Measurements from ENCODE around the gene ADNP2.

The ADNP2 gene

DNA sequence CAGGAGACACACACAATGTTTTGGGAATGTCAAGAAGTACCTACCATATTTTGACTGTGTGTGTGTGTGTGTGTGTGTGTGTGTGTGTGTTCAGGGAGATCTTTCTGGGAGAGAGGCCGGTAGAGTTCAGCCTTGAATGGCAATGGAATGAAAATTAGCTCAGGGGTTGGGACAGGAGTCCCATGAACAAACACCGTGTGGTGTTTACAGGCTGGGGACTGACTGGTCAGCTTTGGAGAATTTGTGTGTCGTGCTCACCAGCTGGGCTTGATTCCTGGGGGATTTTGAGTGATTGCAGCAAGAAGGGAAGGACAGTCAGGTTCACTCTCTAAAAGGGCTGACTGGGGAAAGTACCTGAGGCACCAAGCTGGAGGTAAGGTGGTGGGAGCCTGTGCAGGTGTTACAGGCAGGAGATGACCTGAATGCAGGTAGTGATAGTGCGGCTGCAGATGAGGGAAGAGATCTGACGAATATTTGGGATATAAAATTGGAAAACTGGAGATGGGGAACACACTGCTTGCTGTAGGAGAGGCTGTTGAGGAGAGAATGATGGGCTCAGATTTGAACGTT is 2.5 kb upstream of the ADNP2 start:
- no peak for DNase-seq (ENCODE audit: low read depth in 2 of 3, low spot score in 2 of 3)

DNA sequence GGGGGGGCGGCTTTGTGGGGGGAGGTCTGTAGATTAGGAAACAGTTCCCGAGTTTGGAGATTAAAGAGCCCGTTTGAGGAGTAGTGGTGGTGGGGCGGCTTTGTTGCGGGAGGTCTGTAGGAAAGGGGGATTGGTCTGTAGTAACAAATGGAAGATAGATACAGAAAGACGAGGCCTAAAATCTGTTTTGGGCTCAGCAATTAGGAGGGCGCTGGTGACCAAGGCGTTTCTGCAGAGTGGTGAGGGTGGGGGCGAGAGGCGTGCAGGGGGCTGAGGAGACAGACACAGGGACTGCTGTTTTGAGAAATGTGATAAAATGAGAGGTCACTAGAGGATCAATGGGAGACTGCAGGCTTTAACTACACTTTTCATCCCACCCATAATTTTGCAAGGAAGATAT is 1.6 kb upstream of the ADNP2 start:
- no peak for DNase-seq (ENCODE audit: low read depth in 2 of 3, low spot score in 2 of 3)

DNA sequence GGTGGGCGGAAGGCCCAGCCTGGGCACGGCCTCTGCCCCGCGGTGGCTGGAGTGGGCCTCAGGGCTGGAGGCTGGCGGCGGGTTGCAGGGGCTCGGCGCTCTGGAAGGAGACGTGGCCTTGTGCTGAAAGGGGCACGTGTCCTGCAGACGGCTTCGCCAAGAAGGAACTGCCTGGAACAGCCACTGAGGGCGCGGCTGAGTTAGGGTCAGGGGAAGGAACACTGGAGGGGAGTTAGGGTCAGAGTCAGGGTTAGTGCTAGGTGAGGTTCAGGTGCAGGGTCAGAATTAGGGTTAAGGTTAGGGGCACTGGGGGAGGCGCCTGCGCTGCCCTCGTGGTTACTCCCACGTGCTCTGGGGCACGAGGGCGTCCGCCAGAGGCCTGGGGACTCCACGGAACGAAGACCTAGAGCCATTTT is 933 bp upstream of the ADNP2 start:
- no peak for DNase-seq (ENCODE audit: low read depth in 2 of 3, low spot score in 2 of 3)

DNA sequence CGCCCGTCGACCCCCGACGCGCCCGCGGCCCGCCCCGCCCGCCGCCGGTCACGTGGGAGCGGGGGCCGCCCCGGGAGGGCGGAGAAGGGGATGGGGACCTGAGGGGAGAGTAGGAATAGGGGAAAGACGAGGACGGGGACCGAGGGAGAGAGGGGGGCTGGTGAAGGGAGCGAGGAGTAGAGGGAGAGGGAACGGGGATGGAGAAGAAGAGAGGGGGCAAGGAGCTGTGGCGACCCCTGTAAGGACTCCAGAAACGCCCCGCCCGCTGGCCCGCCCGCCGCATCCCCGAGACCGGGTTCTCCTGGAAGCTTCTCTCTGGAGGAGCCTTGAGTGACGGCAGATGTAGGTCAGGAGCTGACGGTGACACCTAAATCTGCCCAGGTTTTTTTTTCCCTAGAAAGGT is 615 bp downstream of the ADNP2 start:
- DNase-seq (ENCODE audit: low read depth in 2 of 3, low spot score in 2 of 3), result peak in 2 of 3 experiments; percentile 16 to 20

DNA sequence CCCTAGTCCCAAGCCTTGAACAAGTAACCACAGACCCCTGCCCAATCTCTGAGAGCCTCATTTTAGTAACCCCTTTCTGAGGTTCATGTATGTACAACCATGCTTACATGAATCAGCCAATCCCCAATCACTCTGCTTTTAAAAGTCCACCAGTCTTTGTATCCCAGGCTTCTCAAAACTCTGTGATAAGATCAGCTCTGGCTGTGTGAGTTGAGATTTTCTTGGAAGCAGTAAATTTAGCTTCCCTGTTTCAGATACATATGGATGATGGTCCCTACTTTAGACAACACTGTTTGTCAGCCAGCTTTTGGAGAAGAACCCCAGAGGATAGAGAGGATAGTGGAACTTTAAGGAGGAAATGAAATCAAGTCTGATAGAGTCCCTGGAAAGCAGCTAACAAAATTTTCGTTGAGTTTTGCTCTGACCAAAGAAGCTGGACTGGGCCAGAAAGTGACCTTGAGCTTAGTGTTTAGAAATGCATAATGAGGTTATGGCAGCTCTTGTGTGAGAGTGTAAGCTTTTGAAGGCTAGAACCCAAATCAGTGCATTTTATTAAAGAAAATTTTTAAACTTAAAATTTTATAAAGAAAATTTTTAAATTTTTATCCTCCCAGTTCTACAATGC is 3.7 kb downstream of the ADNP2 start:
- no peak for DNase-seq (ENCODE audit: low read depth in 2 of 3, low spot score in 2 of 3)

DNA sequence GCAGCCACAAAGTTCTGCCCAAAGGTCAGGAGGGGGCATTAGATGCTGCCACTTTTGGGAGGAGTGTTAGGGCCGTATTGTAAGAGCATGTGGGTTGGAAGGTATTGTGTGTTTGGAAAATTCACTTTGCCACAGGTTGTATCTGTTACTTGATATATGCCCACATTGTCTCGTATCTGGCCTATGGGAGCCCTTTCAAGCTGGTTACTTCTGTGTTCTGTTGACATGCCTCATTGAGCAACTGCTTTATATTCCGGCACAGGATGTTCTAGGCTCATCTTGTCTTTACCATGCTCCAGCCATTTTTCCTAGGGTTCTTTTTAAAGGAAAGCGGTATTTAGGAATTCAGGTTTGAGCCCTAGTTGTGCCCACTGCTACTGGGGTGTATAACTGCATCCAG is 6.0 kb downstream of the ADNP2 start:
- no peak for DNase-seq (ENCODE audit: low read depth in 2 of 3, low spot score in 2 of 3)

DNA sequence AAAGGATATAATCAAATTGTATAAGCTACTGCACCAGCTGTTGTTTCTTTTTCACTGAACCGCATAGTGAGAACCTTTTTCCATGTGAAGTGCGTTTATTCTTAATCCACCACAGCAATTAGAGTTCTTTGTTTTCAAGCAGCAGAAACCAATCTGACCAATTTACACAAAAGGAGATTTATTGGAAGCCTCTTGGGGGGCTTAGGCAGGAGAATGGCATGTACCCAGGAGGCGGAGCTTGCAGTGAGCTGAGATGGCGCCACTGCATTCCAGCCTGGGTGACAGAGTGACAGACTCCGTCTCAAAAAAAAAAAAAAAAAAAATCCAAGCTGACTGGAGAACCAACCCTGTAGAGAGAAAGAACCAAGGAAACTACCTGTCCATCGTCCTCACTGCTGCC is 10.0 kb downstream of the ADNP2 start:
- DNase-seq (ENCODE audit: low read depth in 2 of 3, low spot score in 2 of 3), result no peak

DNA sequence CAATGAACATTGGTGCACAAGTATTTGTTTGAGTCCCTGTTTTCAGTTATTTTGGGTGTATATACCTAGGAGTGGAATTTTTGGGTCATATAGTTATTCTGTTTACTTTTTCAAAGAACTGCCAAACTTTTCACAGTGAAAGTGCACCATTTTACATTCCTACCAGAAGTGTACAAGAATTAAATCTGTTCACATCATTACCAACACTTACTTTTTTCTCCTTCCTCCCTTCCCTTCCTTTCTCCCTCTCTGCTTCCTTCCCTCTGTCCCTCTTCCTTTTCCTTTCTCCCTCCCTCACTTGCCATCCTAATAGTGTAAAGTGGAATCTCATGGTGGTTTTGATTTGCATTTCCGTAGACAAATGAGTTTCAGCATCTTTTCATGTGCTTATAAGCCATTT is 11.9 kb downstream of the ADNP2 start:
- no peak for DNase-seq (ENCODE audit: low read depth in 2 of 3, low spot score in 2 of 3)

DNA sequence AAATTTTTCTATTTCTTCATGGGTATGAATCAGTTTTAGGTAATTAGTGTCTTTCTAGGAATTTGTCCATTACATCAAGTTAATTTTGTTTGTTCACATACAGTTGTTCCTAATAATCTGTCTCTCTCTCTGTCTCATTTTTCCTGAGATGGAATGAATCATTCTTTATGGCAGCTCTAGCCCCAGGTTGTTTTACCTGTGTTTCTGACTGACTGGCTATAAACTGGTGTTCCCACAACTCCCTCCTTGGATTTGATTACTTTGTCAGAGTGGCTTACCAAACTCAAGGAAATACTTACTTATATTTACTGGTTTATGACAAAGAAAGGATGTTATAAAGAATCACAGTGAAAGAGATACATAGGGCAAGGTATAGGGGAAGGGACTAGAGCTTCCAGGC is 15.1 kb downstream of the ADNP2 start:
- no peak for DNase-seq (ENCODE audit: low read depth in 2 of 3, low spot score in 2 of 3)

DNA sequence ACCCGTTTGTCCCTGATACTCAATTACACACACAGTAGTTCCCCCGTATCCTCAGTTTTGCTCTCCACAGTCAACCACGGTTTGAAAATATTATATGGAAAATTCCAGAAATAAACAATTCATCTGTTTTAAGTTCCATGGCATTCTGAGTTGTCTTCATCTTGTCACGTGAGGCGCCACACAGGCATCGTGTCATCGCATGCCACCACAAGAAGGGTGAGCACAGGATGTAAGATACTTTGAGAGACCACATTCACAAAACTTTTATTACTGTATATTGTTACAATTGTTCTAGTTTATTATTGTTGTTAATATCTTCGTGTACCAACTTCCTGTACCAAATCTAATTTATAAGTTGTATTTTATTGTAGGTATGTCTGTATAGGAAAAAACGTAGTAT is 17.7 kb downstream of the ADNP2 start:
- no peak for DNase-seq (ENCODE audit: low read depth in 2 of 3, low spot score in 2 of 3)

DNA sequence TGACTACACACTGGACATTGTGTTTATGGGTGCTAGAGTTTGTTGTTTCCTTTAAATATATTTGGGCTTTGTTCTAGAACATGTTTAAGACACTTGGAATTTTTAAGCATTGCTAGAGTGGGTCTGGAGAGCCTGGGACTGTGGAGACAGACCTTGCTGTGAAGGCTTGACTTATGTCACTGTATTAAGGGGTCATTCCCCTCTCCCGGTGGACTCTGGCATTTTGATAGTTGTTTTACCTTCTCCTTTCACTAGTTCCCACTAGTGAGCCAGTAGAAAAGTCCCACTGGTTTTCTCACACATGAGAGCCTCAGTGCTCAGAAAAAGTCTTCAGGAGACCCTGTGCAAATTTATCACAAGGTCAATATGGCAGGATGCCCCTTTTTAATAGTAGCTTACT is 18.6 kb downstream of the ADNP2 start:
- DNase-seq (ENCODE audit: low read depth in 2 of 3, low spot score in 2 of 3), result no peak

DNA sequence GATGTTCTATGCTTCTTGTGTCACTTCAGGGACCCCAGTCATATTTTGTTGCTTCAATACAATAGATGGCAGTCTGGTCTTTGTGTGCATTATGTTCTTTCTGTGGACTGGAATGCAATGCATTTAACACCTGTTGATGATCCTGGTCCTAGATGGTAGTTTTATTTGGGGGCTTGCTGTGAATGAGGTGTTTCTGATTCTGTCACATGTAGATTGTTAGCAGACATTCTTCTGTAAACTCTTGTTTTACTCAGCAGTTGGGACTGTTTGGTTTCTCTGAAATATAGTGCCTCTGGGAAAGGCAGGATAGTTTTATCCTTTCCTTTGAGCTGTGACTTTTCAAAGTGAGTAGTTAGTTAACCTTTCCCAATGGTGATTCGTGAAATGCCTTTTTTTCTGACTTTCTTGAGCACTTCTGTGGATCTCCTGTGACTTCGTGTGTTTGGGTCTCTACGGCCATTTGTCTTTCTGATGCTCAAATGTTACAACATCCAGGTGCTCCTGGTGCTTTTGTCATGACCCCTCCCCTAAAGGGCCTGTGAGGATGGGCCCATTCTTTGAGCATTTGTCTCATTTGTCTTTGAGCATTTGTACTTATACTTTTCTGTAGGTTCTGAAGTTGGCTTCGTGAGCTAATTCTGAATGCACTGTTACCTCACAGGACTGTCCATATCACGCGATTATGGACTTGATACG is 20.8 kb downstream of the ADNP2 start:
- no peak for DNase-seq (ENCODE audit: low read depth in 2 of 3, low spot score in 2 of 3)

DNA sequence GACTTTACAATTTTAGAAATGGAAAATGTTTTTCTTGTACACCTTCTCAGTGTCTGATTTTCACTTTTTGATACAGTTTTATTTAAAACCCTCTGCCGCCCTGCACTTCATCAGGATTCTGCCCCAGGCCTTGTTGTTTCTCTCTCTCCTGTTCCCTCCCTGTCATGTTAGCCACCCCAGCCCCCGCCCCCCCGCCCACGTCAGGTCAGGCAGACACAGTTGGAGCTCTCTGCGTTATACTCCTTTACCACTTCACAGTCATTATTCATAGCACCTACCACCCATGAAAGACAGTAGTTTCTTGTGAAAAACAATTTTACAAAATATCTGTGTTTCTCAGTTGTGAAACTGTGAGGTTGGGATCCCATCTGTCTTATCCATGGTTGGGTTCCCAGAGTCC is 21.5 kb downstream of the ADNP2 start:
- no peak for DNase-seq (ENCODE audit: low read depth in 2 of 3, low spot score in 2 of 3)

DNA sequence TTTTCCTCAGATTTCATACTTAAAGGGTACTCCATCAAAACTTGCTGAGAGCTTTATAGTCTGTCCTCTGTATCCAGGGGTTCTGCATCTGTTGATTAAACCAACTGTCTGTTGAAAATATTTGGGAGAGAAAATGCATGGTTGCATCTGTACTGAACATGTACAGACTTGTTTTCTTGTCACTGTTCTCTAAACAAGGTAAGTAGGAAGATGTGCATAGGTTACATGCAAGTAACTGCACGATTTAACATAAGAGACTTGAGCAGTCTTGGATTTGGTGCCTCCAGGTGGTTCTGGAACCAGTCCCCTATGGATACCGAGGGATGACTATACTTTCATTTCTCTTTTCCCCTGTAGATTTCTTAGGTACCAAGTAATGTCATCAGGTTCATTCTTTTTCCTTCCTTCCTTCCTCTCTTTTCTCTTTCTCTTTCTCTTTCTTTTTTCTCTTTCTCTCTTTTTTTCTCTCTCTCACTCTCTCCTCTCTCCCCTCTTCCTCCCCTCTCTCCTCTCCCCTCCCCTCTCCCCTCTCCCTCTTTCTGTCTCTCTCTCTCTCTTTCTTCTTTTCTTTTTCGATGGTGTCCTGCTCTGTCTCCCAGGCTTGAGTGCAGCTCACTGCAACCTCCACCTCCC is 23.2 kb downstream of the ADNP2 start:
- DNase-seq (ENCODE audit: low read depth in 2 of 3, low spot score in 2 of 3), result no peak

DNA sequence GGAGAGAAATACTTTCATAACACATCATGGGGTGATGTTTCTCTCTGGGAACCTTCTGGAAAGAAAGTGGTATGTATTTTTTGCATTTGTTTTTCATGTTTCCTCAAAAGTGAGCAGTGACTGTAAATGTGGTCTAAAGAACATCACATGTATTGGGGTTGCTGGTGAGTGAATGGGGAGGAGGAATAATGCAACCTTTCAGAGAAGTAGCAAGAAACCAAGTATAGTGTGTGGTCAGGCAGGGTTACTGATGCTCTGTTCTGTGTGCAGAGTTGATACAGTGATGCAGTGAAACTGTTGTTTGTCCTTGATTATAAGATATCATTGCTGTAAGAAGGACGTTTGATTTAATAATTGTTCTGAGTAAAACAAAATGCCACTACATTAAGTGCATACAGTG is 24.1 kb downstream of the ADNP2 start:
- DNase-seq (ENCODE audit: low read depth in 2 of 3, low spot score in 2 of 3), result no peak

DNA sequence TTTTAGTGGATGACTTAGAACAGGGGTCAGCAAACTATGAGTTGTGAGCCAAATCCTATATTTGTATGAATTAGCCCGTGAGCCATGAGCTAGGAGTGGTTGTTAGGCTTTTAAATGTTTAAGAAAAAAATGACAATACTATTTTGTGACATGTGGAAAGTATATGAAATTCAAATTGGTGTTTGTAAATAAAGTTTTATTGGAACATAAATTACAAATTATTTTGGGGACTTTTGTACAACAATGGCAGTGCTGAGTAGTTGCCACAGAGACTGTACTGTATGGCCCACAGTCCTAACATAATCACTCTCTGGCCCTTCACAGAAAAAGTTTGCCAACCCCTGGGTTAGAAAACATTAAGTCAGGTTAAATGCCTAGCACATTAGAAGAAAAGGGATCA is 26.1 kb downstream of the ADNP2 start:
- no peak for DNase-seq (ENCODE audit: low read depth in 2 of 3, low spot score in 2 of 3)

DNA sequence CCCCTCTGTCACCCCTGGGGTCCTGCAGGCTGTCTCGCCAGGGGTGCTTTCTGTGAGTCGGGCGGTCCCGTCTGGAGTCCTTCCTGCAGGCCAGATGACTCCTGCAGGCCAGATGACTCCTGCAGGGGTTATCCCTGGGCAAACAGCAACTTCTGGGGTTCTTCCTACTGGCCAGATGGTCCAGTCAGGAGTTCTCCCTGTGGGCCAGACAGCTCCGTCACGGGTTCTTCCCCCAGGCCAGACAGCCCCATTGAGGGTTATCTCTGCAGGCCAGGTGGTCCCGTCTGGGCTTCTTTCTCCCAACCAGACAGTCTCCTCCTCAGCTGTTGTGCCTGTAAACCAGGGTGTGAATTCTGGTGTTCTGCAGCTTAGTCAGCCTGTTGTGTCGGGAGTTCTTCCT is 27.6 kb downstream of the ADNP2 start:
- DNase-seq (ENCODE audit: low read depth in 2 of 3, low spot score in 2 of 3), result no peak

DNA sequence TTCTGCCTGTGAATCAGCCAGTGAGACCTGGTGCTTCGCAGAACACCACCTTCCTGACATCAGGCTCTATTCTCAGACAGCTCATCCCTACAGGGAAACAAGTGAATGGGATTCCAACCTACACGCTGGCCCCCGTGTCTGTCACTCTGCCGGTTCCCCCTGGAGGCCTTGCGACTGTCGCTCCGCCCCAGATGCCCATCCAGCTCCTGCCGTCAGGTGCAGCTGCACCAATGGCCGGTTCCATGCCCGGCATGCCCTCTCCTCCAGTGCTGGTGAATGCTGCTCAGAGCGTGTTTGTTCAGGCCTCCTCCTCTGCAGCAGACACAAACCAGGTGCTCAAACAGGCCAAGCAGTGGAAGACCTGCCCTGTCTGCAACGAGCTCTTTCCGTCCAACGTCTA is 28.1 kb downstream of the ADNP2 start:
- DNase-seq (ENCODE audit: low read depth in 2 of 3, low spot score in 2 of 3), result no peak

DNA sequence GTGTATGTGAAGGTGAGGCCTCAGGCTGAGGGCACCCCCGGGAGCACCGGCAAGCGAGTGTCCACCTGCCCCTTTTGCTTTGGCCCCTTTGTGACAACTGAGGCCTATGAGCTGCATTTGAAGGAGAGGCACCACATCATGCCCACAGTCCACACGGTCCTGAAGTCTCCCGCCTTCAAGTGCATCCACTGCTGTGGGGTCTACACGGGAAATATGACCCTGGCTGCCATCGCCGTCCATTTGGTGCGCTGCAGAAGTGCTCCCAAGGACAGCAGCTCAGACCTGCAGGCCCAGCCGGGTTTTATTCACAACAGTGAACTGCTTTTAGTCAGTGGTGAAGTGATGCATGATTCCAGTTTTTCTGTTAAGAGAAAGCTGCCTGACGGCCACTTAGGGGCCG is 28.9 kb downstream of the ADNP2 start:
- DNase-seq (ENCODE audit: low read depth in 2 of 3, low spot score in 2 of 3), result no peak

DNA sequence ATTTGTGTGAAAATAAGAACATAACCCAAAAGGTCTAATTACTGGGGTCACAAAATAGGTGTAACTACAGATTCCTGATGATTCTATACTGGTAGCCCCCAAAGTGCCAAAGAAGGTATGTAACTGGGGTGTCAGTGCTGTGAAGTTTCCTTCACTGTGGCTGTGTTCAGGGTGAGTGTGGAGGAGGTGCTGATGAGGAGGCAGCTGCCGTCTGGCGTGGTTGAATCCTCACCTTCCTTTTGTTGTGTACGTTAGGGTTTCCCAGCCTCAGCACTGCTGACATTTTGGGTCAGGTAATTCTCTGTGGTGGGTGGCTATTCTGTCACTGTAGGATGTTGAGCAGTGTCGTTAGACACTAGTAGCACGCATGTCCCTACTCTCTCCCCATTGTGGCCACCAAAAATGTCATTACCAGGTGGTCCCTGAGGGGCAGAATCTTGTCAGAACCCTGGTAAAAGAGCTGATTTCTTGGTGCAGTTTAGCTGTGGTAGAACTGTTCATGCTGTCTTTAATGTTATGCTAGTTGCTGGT is 31.5 kb downstream of the ADNP2 start:
- DNase-seq (ENCODE audit: low read depth in 2 of 3, low spot score in 2 of 3), result no peak

DNA sequence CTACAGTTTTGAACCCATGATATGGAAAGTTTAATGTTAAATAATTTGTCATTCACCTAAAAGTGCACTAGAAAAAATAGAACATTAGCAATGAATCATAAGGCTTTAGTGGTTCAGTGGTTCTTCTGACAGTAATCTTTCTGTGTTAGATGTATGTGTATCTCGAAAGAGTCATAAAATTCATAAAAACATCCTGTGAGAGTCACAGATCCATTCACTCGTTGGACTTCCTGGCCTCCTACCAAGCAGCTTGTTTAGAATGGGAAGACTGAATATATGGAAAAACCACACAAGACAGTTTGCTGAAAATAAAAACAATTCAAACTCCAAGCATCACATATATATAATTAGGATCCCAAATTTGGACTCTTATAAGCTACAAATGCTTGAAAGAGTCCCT is 34.8 kb downstream of the ADNP2 start:
- DNase-seq (ENCODE audit: low read depth in 2 of 3, low spot score in 2 of 3), result no peak

DNA sequence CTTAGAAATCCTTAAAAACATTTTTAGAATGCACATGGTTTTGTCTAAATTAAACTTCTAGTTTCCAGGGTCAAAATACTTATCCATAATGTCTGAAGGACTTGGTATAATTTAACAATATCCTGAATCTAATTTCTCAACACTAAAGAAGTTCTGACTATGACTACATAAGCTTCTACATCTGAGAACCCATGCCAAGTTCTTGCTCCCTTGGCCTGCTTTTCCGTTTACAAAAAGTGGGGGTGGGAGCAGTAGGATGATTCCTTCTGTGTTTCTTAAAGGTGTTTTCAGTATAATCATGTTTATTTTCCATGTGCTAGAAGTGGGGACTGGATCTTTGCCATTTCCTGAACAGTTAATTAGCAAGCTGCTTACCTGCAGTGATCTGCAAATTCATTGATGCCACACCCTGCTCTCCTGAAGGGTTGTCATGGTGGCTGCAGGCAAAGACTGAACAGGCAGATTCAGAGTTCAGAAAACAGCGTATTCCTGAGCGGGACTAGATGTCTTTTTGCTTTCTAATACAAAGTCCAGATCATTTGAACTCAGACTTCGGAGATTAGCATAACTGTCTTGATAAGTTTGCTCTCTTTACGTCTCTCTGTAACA is 36.2 kb downstream of the ADNP2 start:
- DNase-seq (ENCODE audit: low read depth in 2 of 3, low spot score in 2 of 3), result no peak

Data from activated CD8-positive, alpha-beta memory T cell treated with anti-CD3 and anti-CD28 coated beads for 48 hours (primary cell).